ENCODE data around the gene MAD1L1.

Gene MAD1L1

GRCh38 chr7:1946025-1946772 is 286.5 kb downstream of the MAD1L1 start:
- FAIRE-seq, result no peak

GRCh38 chr7:1945558-1945957 is 287.2 kb downstream of the MAD1L1 start:
- FAIRE-seq, result no peak

- FAIRE-seq, result no peak
Observed at GRCh38 chr7:1944619-1945210, 288.0 kb downstream of the MAD1L1 start.

GRCh38 chr7:1943933-1944618 is 288.7 kb downstream of the MAD1L1 start:
- no peak for FAIRE-seq

- no peak for FAIRE-seq
Observed at GRCh38 chr7:1943326-1943725, 289.4 kb downstream of the MAD1L1 start.

- no peak for FAIRE-seq
Observed at GRCh38 chr7:1942941-1943289, 289.8 kb downstream of the MAD1L1 start.

- FAIRE-seq, result no peak
Observed at GRCh38 chr7:1942243-1942940, 290.4 kb downstream of the MAD1L1 start.

GRCh38 chr7:1941464-1942242 is 291.1 kb downstream of the MAD1L1 start:
- no peak for FAIRE-seq

- FAIRE-seq, result no peak
Observed at GRCh38 chr7:1940863-1941262, 291.9 kb downstream of the MAD1L1 start.

GRCh38 chr7:1940402-1940786 is 292.4 kb downstream of the MAD1L1 start:
- FAIRE-seq, result no peak

GRCh38 chr7:1939434-1940401 is 293.0 kb downstream of the MAD1L1 start:
- no peak for FAIRE-seq

GRCh38 chr7:1938788-1939433 is 293.8 kb downstream of the MAD1L1 start:
- no peak for FAIRE-seq

- no peak for FAIRE-seq
Observed at GRCh38 chr7:1937252-1937605, 295.5 kb downstream of the MAD1L1 start.

GRCh38 chr7:1936531-1937251 is 296.1 kb downstream of the MAD1L1 start:
- no peak for FAIRE-seq

- no peak for FAIRE-seq
Observed at GRCh38 chr7:1936006-1936310, 296.8 kb downstream of the MAD1L1 start.

- FAIRE-seq, result no peak
Observed at GRCh38 chr7:1935176-1936005, 297.4 kb downstream of the MAD1L1 start.

- FAIRE-seq, result no peak
Observed at GRCh38 chr7:1934756-1935155, 298.0 kb downstream of the MAD1L1 start.

GRCh38 chr7:1934017-1934416 is 298.7 kb downstream of the MAD1L1 start:
- no peak for FAIRE-seq

- FAIRE-seq, result no peak
Observed at GRCh38 chr7:1933066-1933750, 299.5 kb downstream of the MAD1L1 start.

Measured in G401.6 (cell line).